ENCODE results near the gene NELL1.

DNA sequence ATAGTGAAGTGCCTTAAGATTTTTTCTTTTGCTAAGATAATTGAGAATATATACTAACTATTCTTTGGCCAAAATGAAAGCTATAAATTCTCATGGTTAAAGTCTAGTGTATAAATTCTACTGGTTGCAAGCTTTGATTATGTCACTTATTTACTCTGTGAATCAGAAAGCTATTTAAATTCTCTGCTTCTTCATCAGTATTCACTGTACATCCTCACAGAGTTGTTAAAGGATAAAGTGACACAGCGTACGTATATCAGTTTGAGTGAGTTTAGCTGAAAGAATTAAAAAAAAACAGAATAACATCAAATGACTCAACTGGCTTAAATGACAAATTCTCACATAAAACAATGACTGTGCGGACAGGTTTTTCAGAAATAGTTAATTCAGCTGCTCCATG, 453.1 kb downstream of the NELL1 start:
- TF ChIP-seq, protein P1, sequence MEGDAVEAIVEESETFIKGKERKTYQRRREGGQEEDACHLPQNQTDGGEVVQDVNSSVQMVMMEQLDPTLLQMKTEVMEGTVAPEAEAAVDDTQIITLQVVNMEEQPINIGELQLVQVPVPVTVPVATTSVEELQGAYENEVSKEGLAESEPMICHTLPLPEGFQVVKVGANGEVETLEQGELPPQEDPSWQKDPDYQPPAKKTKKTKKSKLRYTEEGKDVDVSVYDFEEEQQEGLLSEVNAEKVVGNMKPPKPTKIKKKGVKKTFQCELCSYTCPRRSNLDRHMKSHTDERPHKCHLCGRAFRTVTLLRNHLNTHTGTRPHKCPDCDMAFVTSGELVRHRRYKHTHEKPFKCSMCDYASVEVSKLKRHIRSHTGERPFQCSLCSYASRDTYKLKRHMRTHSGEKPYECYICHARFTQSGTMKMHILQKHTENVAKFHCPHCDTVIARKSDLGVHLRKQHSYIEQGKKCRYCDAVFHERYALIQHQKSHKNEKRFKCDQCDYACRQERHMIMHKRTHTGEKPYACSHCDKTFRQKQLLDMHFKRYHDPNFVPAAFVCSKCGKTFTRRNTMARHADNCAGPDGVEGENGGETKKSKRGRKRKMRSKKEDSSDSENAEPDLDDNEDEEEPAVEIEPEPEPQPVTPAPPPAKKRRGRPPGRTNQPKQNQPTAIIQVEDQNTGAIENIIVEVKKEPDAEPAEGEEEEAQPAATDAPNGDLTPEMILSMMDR (conservative IDR thresholded peaks at IDR 0.05; ENCODE audit: low read length), result no peak
- TF ChIP-seq EZH2phosphoT487 (IDR thresholded peaks at IDR 0.05; ENCODE audit: borderline replicate concordance), result no peak
